ENCODE measurements around the gene CNTN4. TPM values are rescaled to one million over a fixed set of nuclear protein-coding genes. Genes with fewer than 3 reads are reported as not detected.

The CNTN4 gene
- total RNA-seq, 1 donor from 2014 or later = 16.5 TPM

GRCh38 chr3:2578560-2578959 is 479.9 kb downstream of the CNTN4 start:
- TF ChIP-seq, protein P1, sequence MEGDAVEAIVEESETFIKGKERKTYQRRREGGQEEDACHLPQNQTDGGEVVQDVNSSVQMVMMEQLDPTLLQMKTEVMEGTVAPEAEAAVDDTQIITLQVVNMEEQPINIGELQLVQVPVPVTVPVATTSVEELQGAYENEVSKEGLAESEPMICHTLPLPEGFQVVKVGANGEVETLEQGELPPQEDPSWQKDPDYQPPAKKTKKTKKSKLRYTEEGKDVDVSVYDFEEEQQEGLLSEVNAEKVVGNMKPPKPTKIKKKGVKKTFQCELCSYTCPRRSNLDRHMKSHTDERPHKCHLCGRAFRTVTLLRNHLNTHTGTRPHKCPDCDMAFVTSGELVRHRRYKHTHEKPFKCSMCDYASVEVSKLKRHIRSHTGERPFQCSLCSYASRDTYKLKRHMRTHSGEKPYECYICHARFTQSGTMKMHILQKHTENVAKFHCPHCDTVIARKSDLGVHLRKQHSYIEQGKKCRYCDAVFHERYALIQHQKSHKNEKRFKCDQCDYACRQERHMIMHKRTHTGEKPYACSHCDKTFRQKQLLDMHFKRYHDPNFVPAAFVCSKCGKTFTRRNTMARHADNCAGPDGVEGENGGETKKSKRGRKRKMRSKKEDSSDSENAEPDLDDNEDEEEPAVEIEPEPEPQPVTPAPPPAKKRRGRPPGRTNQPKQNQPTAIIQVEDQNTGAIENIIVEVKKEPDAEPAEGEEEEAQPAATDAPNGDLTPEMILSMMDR (IDR thresholded peaks at IDR 0.05; ENCODE audit: insufficient read depth, low read length, poor library complexity, severe bottlenecking) = no peak
- Histone ChIP-seq H3K36me3 (ENCODE audit: control insufficient read depth, insufficient read depth, low read length) (no peaks in the 10 kb centered on the region), H3K27me3 (ENCODE audit: control insufficient read depth, insufficient read depth, low read length) (no peaks in the 10 kb centered on the region), H3K4me3 (ENCODE audit: low read depth, low read length) (no peak overlapping the region)
- no peak for DNase-seq (ENCODE audit: low read depth)

DNA sequence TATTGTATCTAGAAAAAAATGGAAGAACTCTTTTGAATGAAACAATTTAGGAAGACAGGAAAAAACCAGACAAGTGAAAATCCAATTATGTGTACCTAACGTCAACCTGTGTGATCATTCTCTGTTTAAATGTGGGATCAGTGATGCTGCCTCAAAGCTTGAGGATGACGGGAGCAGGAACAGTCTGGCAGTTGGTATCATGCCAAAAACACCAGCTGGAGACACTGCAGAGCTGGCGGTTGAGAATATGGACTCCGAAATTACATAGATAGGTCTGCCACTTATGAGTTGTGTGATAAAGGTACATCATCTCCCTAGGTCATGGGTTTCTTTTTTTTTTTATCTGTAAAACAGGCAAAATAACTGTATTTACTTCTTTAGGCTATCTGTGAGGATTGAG is 480.5 kb downstream of the CNTN4 start:
- Histone ChIP-seq H3K27me3 (ENCODE audit: control insufficient read depth, insufficient read depth, low read length) (no peaks in the 10 kb centered on the region), H3K4me3 (ENCODE audit: low read depth, low read length) (no peak overlapping the region), H3K36me3 (ENCODE audit: control insufficient read depth, insufficient read depth, low read length) (no peaks in the 10 kb centered on the region)
- no peak for DNase-seq (ENCODE audit: low read depth)
- TF ChIP-seq, protein P1 (IDR thresholded peaks at IDR 0.05; ENCODE audit: insufficient read depth, low read length, poor library complexity, severe bottlenecking) = no peak

DNA sequence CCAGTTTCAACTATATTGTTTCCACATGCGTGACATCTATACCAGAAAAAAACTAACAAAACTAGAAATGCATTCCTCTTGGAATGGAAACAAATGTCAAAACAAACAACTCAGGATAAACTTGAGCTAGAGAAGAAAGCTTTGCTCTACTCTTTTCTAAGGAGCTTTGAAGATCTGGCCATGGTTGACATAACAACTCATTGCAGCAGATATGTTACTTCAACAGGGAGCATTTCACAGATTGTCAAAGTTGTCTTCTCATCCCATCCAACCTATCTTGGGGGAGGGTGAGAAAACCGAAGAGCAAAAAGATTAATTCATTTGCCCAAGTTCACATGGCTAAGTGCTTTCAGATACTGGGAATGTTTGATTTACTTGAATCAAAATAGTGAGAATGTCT is 484.4 kb downstream of the CNTN4 start:
- no peaks in the 10 kb centered on the region for H3K27me3 ChIP-seq (ENCODE audit: control insufficient read depth, insufficient read depth, low read length)
- no peak for DNase-seq (ENCODE audit: low read depth)
- H3K4me3 ChIP-seq (ENCODE audit: low read depth, low read length) = no peak overlapping the region
- H3K36me3 ChIP-seq (ENCODE audit: control insufficient read depth, insufficient read depth, low read length) = no peaks in the 10 kb centered on the region
- TF ChIP-seq, protein P1 (IDR thresholded peaks at IDR 0.05; ENCODE audit: insufficient read depth, low read length, poor library complexity, severe bottlenecking) = no peak

GRCh38 chr3:2589336-2589969 is 490.8 kb downstream of the CNTN4 start:
- DNase-seq (ENCODE audit: low read depth) = no peak
- TF ChIP-seq, protein P1 (IDR thresholded peaks at IDR 0.05; ENCODE audit: insufficient read depth, low read length, poor library complexity, severe bottlenecking) = no peak
- H3K4me3 ChIP-seq (ENCODE audit: low read depth, low read length) = no peak overlapping the region
- no peaks in the 10 kb centered on the region for H3K36me3 ChIP-seq (ENCODE audit: control insufficient read depth, insufficient read depth, low read length)
- no peaks in the 10 kb centered on the region for H3K27me3 ChIP-seq (ENCODE audit: control insufficient read depth, insufficient read depth, low read length)

- Histone ChIP-seq H3K27me3 (ENCODE audit: control insufficient read depth, insufficient read depth, low read length) (no peaks in the 10 kb centered on the region), H3K4me3 (ENCODE audit: low read depth, low read length) (no peak overlapping the region), H3K36me3 (ENCODE audit: control insufficient read depth, insufficient read depth, low read length) (no peaks in the 10 kb centered on the region)
- DNase-seq (ENCODE audit: low read depth) = no peak
- TF ChIP-seq, protein P1 (IDR thresholded peaks at IDR 0.05; ENCODE audit: insufficient read depth, low read length, poor library complexity, severe bottlenecking) = no peak
Measured at GRCh38 chr3:2595486-2595885, 496.8 kb downstream of the CNTN4 start.

- DNase-seq (ENCODE audit: low read depth) = no peak
- TF ChIP-seq, protein P1 (IDR thresholded peaks at IDR 0.05; ENCODE audit: insufficient read depth, low read length, poor library complexity, severe bottlenecking) = no peak
- H3K4me3 ChIP-seq (ENCODE audit: low read depth, low read length) = no peak overlapping the region
- H3K27me3 ChIP-seq (ENCODE audit: control insufficient read depth, insufficient read depth, low read length) = no peaks in the 10 kb centered on the region
- H3K36me3 ChIP-seq (ENCODE audit: control insufficient read depth, insufficient read depth, low read length) = no peaks in the 10 kb centered on the region
Measured at GRCh38 chr3:2597615-2598014, 498.9 kb downstream of the CNTN4 start.

Measured in kidney epithelial cell (primary cell).